ENCODE results near the gene KRTAP4-12.
"Not testable (repeated sequence)": the region's sequence is repeated elsewhere in the genome, so short reads cannot be mapped to it uniquely, and the experiment has no call there.

The KRTAP4-12 gene

GRCh38 chr17:41123991-41124371 lies at the start of gene KRTAP4-12:
TSS of gene KRTAP4-12 (minus strand) at chr17:41124182. CDS start at chr17:41124122, 60 bp downstream.
- not testable (repeated sequence) for DNase-seq (ENCODE audit: low read depth)

DNA sequence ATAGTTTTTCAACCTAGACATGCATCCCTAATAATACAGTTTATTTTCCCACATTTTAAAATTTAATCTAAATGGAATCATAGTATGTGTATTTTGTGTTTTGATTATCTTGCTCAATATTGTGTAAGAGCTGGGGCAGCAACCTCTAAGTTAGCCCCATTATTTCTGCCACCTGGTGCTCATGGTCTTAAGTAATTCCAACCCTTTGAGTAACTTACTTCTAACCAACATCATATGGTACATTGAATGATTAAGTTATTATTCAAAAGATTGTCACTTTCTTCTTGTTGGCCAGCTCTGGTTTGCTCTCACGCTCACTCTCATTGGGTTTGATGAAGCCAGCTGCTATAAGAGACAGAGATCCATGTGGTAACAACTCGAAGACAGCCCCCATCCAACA lies 47.9 kb upstream of the KRTAP4-12 start:
- no peak for DNase-seq (ENCODE audit: low read depth)

GRCh38 chr17:41168121-41168520 lies 44.1 kb upstream of the KRTAP4-12 start, which contains the start of gene KRTAP4-3:
TSS of gene KRTAP4-3 (minus strand) at chr17:41168221. CDS start at chr17:41168172, 49 bp downstream.
- no peak for DNase-seq (ENCODE audit: low read depth)

GRCh38 chr17:41167561-41167960 lies 43.6 kb upstream of the KRTAP4-12 start:
- DNase-seq (ENCODE audit: low read depth): no peak

DNA sequence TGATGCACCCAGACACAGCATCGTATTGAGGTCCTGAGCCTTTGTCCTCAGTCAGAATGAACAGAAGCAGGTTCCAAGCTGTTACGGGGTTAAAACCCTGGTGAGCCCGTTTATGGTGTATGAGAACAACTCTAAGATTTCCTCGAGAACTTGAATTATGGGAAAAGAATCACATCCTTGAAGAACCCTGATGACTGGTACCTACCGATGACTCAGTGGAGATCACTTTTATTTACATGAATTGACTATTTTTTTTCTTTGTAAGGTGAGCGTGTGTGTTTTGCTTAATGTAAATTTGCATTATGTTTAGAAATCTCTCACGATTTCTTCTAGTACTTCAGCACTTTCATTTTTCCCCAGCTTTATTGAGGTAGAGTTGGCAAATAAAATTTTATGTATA lies 39.8 kb upstream of the KRTAP4-12 start:
- DNase-seq (ENCODE audit: low read depth): no peak

GRCh38 chr17:41160648-41161047 lies 36.7 kb upstream of the KRTAP4-12 start, which contains the start of gene KRTAP4-4:
TSS of gene KRTAP4-4 (minus strand) at chr17:41160748. CDS start at chr17:41160691, 57 bp downstream.
- DNase-seq (ENCODE audit: low read depth): no peak

DNA sequence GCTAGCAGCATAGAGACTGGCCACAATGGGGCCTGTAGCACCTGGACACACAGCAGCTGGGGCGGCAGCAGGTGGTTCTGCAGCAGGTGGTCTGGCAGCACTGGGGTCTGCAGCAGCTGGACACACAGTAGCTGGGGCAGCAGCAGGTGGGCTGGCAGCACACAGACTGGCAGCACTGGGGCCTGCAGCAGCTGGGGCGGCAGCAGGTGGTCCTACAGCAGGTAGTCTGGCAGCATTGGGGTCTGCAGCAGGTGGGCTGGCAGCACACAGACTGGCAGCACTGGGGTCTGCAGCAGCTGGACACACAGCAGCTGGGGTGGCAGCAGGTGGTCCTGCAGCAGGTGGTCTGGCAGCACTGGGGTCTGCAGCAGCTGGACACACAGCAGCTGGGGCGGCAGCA lies 36.2 kb upstream of the KRTAP4-12 start:
- not testable (repeated sequence) for DNase-seq (ENCODE audit: low read depth)

- no peak for DNase-seq (ENCODE audit: low read depth)
These were observed 29.9 kb upstream of the KRTAP4-12 start for GRCh38 chr17:41153856-41154255.

- DNase-seq (ENCODE audit: low read depth): no peak
These were observed 27.5 kb upstream of the KRTAP4-12 start for GRCh38 chr17:41151525-41151924.

DNA sequence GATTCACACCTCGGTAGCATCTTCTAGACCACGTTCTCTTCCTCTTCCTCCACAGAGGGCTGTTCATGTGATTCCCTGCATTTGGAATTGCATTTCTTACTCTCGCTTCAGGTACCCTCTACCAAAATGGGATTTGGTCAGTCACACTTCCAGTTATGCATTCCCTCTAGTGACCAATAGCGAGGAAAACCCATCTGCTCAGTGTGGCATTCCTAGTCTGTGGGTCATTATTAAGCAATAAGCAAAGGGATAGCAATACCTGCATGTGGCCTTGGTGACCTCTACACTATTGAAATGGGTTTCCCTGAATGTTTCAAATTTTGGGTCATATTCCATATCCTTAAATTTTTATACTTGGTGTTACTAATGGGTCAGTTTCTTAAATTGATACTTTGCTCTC lies 26.0 kb upstream of the KRTAP4-12 start:
- DNase-seq (ENCODE audit: low read depth): no peak

GRCh38 chr17:41149652-41149985 lies 25.6 kb upstream of the KRTAP4-12 start, which contains the start of gene KRTAP4-5:
TSS of gene KRTAP4-5 (minus strand) at chr17:41149825. CDS start at chr17:41149767, 58 bp downstream.
- no peak for DNase-seq (ENCODE audit: low read depth)

DNA sequence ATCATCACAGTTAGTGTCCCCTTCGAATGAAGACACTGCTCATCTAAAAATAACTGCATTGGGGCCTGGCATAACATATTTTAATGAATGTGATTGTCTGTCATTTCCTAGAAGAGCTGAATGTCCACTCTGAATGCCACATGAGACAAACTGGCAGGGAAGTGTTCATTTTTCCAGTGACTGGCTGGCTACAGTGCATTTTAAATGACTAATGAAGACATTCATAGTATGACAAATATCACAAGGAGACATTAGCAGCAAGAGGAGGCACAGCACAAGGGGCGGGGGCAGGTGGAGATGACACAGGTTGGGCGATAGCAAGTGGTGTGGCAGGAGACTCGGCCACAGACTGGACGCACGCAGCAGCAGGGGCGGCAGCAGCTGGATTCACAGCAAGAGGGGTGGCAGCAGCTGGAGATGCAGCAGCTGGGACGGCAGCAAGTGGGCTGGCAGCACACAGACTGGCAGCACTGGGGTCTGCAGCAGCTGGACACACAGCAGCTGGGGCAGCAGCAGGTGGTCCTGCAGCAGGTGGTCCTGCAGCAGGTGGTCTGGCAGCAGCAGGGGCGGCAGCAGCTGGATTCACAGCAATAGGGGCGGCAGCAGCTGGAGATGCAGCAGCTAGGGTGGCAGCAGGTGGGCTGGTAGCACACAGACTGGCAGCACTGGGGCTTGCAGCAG lies 25.1 kb upstream of the KRTAP4-12 start:
- not testable (repeated sequence) for DNase-seq (ENCODE audit: low read depth)

- DNase-seq (ENCODE audit: low read depth): no peak
These were observed 23.7 kb upstream of the KRTAP4-12 start for GRCh38 chr17:41147531-41148204.

GRCh38 chr17:41145261-41145660 lies 21.3 kb upstream of the KRTAP4-12 start:
- DNase-seq (ENCODE audit: low read depth): no peak

GRCh38 chr17:41144846-41145245 lies 20.9 kb upstream of the KRTAP4-12 start:
- no peak for DNase-seq (ENCODE audit: low read depth)

DNA sequence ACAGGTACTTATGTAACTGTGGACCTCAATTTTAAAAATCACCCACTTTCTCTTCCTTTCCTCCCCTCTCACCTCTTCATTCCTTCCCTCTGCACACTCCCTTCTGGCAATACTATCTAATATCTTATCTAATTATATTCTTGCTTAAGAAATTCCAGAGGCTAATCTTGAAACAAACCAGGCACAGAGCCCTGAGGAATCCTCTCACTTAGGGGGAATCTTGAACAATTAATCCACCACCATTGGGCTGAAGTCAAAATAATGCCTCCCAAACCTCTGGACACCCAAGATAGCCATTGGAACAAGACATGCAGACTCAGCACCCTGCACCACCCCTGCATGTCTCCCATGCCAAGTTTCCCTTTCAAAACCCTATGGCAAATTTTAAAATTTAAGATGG lies 17.4 kb upstream of the KRTAP4-12 start:
- no peak for DNase-seq (ENCODE audit: low read depth)

DNA sequence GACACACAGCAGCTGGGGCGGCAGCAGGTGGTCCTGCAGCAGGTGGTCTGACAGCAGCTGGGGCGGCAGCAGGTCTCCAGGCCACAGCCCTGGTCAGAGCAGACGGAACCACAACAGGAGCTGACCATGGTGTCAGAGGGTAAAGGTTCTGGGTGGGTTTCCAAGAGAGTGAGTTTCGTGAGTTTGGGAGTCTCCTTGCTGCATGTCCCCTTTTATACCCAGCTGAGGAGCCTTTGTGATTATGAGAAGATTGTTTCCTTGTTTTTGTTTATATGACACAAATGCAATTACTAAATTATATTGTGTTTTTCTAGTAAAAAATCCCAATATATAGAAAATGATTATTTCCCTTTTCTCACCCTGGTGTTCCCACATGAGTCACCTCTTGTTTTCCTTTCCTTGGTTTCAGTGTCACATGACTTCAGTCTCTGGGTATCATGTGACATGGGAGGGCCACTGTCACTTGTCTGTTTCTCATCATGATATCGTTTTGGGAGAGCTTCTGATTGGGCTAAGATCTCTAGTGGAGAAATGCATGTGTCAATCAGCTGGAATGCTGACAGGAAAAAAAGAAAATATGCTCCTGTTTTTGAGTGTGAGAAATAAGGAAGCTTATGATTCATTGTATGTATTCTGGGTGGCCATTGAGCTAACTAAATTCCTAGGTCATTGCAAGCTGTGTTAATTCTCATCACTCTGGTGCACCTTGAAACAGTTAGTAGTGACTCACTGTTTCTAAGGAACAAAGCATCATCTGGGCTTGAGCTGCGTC lies 16.6 kb upstream of the KRTAP4-12 start, which contains the start of gene KRTAP4-6:
Gene KRTAP4-6, minus strand, starts transcription at position 185 of the 772 bp plus-strand sequence. Its CDS starts 57 bp downstream, at position 128.
- DNase-seq (ENCODE audit: low read depth): no peak

- DNase-seq (ENCODE audit: low read depth): not testable (repeated sequence)
These were observed 15.9 kb upstream of the KRTAP4-12 start for GRCh38 chr17:41139865-41140264.

- no peak for DNase-seq (ENCODE audit: low read depth)
These were observed 10.1 kb upstream of the KRTAP4-12 start for GRCh38 chr17:41133880-41134735.

DNA sequence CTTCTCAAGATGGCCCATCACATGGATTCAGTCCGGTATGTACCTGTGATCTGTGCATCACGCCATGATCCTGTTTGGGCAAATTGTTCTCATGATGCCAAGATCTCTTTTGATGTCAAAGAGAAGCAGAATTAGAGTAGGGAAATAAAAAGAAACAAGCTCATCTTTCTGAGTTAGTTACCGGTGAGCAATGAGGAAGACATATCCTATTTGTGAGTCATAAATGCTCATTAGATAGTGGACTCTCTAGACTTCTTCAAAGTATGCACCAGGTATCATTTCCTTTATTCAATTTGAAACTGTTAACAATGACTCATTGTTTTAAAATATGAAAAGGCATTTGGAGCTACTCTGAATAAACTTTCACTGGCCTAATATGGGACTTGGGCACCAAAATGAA lies 8.0 kb upstream of the KRTAP4-12 start:
- no peak for DNase-seq (ENCODE audit: low read depth)

GRCh38 chr17:41127371-41127770 lies 3.4 kb upstream of the KRTAP4-12 start:
- no peak for DNase-seq (ENCODE audit: low read depth)

GRCh38 chr17:41126412-41126811 lies 2.4 kb upstream of the KRTAP4-12 start:
- no peak for DNase-seq (ENCODE audit: low read depth)
